Activated CD8-positive, alpha-beta memory T cell treated with anti-CD3 and anti-CD28 coated beads, Interleukin-2, amount 50 U/mL, for 24 hours (primary cell): ENCODE measurements around the gene GLRX3.
A peak's percentile ranks its signal among the peaks of the same experiment; 100 is the strongest.
"Not testable (repeated sequence)": the region's sequence is repeated elsewhere in the genome, so short reads cannot be mapped to it uniquely, and the experiment has no call there.

Experiments
- DNase-seq: peaks from one replicate; pipeline ENCODE4 v3.0.0-alpha.2; 2020; ENCODE audit errors: extremely low read depth

Gene GLRX3

DNA sequence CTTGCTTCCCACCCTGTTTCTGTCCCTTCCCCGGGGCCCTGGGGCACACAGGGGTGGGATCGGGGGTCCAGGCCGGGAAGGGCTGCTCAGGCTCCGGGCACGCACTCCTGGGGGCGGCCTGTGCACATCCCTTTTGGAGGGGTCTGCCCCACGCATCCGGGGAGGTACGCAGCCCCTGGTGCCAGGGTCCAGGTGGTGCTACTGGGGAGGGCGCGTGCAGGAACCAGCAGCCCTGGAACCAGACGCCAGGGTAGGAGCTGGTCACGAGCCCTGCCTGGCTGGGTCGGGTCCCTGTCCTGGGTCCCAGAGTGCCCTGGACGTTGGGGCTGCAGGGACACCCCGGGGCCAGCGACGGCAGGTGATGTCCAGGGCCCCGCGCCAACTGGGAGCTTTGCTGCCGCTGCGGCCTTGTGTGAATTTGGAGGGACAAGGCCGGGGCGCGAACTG is 53.4 kb downstream of the GLRX3 start:
- DNase-seq = no peak

DNA sequence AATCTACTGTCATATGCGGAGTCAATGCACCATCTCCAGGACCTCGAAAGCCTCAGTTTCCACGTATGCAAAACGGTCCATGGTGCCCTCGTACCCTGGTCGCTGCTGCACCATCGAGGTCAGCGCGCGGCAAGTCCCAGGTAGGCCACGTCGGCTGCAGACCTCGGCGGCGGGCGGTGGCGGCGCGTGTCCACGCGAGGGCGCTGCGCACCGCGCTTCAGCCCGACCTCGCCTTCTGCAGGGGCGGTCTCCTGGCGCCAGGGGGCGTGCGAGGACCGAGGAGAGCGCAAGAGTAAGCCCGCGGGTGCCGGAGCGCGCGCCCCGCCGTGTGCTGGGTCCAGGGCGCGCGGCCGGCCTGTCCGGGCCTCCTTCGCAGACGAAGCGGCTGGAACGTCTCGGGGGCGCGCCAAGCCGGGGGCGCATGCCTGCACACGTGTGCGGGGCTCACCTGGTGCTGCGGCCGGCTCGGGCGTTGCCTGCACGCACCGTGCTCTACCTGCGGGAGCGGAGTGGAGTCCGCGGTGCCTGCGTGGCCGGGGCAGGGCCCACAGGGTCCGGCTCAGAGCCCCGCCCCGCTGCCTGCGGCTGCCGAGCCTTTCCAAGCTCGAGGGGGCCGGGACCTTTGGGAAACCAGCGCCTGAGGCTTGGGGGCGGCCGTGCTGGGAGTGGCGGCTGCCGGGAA is 54.0 kb downstream of the GLRX3 start:
- DNase-seq = peak; percentile 58

DNA sequence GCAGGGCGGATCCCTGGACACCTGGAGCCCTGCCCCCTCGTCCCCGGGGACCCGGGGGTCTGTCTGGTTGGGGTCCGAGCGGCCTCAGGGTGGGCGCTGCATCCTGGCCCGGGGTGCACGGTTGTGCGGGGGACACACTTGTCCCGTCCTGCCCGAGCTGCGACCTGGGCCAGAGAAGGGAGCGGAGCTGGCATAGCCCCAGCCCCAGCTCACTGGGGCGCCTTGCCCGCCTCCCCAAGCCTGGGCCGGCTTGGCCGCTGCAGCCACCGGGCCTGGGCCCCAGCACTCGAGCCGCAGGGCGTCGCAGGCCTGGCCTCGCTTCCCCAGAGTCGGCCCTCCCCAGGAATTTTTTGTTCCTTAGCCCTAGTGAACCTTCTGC is 54.5 kb downstream of the GLRX3 start:
- no peak for DNase-seq

DNA sequence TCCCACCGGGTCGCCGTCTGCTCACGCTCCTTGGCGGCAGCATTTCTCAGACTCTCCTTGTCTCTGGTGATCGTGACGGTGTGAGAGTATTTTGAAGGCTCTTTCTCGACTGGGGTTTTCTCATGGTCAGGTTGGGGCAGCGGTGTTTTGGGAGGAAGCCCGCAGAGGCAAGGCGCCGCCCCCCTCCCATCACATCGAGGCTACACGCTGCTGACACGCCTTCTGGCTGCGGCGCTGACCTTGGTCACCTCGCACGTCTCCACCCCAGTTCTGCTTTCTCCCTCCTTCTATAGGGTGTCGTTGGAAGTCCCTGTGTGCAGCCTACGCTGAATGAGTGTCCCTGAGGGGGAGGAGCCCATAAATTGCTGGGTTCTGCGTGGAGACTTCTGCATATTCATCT is 55.2 kb downstream of the GLRX3 start:
- no peak for DNase-seq

DNA sequence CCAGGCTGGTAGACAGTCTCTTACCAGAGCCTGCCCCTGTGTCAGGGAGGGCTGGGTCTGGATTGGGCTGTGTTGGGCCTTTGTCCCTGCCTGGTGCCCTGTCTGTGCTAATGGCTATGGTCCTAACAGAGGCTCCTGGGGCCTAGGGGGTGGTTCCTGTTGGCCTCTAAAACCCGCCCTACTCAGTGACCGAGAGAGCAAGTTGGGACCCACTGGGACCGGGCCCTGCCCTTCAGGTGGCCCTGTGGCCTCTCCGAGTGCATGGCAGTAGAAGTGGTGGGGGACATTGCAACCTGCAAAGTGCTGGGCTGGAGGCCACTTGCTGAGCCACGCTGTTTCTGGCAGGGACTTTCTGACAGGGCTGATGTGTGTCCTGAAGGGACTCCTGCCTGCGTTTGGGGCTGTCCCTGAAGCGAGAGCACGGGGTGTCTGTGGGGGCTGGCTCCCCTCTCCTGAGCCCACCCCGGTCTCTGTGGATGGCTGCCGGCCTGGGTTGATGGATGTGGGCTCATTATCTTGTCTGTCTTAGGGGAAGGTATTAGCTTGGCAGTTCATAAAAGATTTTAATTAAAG is 56.2 kb downstream of the GLRX3 start:
- no peak for DNase-seq

DNA sequence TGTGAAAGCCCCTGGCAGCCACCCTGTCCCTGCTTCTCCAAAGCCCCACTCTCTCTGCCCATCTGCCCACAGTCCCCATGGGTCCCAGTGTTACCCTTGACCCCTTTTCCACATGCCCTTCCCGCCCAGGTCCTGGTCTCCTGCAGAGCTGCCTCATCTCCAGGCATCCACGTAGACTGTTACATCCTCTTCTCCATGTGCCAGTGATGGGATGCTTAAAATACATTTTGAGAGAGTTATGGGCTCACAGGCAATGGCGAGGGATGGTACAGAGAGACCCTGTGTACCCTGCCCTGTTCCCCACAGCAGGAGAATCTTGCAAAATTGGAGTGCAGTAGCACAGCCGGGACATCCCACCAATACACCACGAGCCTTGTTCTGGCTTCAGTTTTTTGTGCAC is 56.8 kb downstream of the GLRX3 start:
- DNase-seq = no peak

DNA sequence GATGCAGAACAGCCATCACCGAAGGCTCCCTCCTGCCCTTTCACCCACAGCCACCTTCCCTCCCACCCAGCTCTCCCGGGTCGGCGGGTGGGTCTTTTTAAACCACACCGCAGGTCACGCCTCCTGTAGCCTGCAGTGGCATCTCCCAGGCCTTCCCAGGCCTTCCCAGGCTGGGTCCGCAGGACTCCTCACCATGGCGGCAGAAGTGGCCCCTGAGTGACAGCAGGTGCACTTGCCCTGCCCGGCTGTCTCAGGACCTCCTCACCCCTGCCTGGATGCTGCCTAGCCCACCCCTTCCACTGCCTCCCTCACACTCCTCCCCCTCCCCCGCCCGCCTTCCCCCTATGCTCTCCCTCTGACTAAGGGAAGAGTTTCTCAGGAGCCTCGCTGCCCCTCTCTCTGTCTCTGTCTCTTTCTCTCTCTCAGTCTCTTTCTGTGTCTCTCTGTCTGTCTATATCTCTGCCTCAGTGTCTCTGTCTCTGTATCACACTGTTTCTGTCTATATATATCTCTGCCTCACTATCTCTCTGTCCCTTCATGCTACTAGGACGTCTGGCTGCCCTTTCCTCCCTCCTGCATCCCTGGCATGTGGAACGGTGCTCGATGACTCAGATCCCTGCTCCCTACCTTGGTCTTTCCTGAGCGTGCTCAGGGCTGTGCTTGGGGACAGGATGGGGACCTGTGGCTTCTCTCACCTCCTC is 57.5 kb downstream of the GLRX3 start:
- DNase-seq = no peak

DNA sequence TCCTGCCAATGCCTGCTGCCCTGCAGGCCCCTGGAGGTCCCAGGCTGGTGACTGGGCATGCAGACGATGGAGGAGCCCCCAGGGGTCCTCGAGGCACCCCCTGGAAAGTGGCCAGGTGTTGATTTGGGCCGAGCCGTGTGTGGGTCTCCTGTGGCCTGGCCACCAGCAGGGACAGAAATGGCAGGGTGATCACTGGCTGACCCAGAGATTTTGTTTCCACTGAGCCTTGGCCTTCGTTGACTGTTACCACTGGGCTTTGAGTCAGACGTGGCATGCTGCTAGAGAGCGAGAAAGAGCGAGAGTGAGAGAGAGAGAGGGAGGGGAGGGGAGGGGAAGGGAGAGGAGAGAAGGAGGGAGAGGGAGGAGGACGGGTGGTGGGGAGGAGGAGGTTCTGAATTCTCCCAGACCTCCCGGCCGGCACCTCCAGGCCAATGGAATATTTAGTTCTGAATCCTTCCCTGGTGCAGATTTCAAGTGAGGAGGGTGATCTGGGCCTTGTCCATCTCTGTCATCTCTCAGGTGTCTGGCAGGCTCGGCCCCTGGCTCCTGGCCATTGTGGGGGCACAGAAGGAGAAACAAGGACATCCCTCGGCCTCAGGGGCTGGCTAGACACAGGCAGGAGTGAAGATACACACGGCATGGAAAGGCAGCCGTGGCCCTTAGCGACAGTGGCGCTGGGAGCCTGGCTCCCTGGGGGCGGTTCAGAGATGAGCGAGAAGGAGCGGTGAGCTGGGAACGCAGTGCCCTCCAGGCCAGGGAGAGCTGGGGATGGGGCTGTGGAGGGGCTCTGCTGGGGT is 58.2 kb downstream of the GLRX3 start:
- DNase-seq = no peak

DNA sequence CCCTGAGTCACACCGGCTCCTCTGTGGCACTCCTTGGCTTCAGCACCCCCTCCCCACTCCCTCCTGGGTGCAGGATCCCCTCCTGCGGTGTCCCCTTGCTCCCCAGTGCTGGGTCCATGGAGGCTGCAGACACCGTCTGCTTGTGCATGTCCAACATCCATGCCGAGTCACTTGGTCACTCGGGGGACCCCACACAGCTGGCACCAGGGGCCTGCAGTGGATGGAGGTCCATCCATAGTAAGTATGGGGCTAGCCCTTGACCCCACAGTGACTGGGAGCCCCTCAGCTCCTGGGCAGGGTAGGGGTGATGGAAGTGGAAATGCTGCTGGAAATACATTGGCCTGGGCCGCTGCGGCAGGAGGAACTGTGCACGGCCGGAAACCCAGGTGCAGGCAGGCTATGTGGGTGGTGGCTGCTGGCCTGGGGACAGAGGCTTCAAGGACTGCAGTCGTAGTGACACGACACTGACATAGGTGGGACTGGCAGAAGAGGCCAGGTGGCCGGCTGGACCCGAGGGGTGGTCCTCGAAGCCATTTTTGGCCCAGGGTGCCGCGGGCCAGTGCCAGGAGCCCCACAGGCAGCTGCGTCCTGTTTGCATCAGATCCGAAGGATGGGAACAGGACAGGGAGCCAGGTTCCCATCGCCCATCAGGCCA is 58.9 kb downstream of the GLRX3 start:
- DNase-seq = no peak

DNA sequence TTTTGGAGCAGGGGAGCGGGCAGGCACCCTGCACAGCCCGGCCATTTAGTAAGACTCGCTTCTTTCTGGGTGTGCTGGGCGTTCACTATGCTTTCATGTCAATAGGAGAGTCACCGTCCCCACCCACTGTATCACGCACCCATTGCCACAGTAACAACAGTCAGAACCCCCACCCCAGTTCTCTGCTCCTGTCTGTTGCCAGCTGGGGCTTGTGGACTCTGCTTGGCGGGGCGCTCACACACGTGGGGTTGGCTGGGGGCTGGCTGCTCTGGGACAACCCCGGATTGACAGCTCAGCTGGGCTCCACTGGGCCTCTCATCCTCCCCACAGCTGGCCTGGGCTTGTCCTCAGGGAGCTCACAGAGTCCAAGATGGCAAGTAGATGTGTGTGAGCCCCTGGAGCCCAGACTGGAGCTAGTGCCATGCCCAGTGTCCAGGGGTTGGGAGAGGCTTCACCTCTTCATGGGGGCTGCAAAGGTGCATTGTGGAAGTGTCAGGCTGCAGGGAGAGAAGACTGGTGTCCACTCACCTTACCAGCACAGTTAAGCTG is 59.6 kb downstream of the GLRX3 start:
- DNase-seq = no peak

DNA sequence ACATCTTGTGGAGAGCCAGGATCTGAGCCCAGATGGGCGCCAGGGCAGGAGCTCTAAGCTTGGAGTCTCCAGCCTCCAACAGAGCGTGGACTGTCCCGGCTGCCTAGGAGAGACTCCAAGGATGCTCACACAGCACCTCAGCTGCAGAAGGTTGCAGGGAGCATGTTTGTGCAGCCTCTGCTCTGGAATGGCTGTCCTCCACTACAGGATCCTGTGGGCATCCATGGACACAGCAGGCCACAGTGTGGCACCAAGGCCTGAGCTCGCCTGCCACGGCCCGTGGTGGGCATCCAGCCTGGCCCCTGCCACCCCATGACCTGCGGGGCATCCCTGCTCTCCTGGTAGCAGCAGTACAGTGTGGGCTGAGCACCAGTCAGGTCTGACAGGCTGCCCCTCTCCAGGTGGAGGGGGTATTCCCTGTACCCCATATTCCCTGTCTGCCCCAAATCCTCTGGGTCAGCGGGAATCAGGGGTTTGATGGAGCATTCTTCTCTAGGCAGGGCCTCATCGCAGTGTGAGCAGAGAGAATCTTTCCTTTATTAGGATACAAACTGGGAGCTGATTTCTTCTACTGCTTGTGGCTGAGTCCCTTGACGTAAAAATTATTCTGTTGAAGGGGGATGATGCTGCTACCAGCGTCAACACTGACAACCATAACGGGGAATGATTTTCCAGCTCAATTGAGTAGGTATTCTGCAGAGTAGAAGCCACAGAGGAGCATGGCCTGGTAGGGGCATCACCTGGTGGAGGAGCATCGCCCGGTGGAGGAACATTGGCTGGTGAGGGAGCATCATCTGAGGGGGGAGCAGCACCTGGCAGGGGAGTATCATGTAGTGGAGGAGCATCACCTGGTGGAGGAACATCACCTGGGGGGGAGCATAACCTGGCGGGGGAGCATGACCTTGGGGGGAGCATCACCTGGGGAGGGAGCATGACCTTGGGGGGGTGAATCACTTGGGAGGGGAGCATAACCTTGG is 60.6 kb downstream of the GLRX3 start:
- no peak for DNase-seq

DNA sequence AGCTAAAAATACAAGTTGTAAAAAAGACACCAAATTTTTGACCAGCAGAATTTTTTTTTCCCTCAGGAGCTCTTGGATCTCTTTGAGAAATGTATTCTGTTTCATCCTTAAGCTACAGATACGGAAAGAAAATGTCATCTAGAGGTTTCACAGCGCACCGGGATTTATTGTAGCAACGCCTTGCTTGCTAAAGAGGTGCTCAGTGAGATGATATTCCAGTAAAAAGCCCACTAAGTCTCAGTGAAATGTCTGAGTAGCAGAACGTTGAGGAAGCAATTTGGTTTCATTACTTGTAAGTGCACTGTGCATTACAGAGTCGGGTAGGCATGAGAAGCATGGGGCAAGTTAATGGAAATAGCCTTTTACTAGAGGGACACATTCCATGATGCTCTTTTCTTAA is 62.5 kb downstream of the GLRX3 start:
- no peak for DNase-seq

DNA sequence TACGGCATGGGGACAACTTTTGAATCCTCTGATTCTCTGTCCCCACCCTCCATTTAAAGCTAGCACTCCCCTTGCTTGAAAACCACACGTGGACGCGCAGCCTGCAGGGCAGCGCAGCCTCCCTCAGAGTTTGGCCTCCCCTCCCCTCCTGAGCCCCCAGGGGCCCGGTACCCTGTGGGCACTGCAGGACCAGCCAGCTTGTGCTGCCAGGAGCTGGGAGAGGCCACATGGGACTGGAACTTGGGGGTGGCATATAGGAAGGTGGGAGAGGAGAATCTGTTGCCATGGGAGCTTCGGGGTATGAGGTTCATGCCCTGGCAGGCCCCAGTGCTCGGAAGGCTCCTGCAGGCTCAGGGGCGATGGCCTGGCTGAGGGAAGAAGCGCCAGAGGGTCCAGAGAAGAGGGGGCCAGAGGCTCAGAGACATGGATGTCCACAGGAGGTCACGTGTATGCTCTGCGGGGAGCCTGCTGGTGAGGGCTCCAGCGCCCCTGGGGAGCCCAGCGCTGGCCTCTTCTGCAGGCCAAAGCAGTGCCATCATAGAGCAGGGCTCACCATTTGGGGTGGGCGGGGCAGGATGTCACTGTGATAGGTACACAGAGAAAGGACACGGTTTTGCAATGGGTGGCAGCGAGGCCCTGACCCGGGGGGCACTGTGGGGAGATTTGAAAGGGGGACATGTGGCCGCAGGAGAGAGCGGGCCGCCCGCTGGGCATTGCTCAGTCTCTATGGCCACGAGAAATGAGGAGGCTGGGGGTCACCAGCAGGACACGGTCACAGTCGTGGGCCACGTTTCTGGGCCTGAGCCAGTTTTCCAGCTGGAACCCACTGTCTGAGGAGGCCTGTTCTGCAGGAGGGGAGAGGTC is 64.2 kb downstream of the GLRX3 start:
- DNase-seq = no peak

DNA sequence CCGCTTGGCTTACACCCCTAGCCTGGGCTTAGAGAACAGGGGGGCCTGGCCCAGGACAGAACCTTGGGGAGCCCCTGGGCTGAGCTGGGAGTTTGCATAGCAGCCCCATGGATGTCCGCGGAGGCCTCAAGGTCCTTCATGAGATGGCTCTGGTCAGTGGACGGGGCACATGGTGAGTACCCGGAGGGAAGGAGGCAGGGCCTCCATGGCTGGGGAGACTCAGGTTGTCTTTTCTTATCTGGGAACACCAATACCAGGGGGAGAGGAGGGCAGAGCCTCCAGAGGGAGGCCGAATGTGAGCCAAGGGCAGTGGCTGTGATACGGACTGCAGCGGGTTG is 64.8 kb downstream of the GLRX3 start:
- no peak for DNase-seq

DNA sequence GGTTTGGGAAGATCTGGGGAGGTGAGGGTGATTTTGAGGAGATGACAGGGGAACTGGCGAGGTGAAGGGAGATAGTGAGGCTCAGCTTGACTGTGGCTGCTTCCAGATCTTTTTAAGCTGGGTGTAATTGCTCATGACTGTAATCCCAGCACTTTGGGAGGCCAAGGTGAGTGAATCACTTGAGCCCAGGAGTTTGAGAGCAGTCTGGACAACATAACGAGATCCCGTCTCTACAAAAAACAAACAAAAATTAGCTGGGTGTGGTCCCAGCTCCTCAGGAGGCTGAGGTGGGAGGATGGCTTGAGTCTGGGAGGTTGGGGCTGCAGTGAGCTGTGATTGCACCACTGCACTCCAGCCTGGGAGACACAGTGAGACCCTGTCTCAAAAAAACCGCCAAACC is 66.0 kb downstream of the GLRX3 start:
- DNase-seq = not testable (repeated sequence)

DNA sequence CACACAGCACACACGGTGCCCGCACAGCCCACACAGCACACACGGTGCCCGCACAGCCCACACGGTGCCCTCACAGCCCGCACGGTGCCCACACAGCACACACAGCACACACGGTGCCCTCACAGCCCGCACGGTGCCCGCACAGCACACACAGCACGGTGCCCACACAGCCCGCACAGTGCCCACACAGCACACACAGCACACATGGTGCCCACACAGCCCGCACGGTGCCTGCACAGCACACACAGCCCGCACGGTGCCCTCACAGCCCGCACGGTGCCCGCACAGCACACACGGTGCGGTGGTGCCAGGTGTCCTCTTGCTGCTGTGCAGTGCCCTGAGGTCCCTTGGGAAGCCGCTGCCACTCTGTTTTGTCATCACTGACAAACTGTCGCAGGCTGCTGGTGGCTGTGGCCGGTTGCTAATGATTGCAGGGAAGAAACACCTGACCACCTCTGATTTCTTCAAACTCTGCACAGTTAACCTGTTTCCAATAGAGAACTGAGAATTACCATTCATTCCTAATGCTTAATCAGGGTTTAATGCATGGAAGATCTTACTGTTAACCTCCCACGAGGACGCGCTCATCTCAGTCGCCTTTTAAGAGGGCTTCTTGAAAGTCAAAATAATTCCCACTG is 66.9 kb downstream of the GLRX3 start:
- DNase-seq = no peak

DNA sequence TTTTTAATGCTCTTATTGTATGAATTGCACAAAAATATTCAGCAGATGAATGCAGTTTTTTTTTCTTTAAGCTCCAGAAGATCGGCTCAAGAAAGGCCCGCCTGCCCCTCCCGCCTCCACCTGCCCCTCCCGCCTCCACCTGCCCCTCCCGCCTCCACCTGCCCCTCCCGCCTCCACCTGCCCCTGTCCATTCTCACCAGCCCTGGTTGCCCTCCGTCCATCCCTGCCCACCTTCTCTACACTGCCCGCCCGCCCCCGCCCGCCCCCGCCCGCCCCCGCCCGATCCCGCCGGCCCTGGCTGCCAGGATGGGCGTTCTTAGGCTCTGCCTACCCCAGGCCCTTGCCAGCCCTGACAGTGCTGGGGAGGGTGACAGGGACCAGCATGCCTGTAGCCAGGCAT is 67.4 kb downstream of the GLRX3 start:
- DNase-seq = no peak

DNA sequence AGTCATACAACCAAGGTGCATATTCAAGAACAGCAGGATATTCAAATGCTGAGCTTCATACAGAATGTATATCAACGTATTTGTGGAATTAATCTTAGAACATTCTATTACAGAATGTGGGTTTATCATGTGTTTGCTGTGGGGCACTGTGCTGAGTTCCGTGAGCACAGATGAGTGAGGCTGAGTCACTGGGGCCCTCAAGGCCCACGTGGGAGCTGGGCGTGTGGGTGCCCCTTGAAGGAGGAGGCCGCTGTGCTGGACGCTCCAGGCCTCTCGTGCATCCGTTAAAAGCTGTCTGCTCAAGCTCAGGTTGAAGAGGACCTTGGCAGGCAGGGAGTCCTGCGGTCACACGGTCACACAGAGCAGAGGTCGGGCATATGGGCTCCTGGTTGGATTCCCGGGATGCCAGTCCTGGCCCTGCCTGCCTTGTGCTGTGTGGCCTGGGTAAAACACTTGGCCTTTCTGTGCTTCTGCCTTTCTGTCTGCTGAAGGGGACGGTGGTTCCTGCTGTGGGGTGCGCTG is 70.1 kb downstream of the GLRX3 start:
- DNase-seq = no peak

DNA sequence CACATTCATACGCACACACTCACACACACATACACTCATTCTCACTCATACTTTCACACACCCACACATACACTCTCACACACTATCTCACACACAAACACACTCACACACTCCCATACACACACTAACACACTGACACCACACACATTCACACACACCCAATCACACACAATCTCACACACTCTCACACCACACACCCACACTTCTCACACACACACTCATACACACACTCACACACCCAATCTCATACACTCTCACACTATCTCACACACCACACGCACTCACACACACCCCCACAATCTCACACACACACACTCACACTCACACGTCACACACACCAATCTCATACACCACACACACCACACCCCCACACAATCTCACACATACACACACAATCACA is 71.0 kb downstream of the GLRX3 start:
- no peak for DNase-seq
